ENCODE results near the gene AGPS.
"Not testable (repeated sequence)": the region's sequence is repeated elsewhere in the genome, so short reads cannot be mapped to it uniquely, and the experiment has no call there.

AGPS gene

DNA sequence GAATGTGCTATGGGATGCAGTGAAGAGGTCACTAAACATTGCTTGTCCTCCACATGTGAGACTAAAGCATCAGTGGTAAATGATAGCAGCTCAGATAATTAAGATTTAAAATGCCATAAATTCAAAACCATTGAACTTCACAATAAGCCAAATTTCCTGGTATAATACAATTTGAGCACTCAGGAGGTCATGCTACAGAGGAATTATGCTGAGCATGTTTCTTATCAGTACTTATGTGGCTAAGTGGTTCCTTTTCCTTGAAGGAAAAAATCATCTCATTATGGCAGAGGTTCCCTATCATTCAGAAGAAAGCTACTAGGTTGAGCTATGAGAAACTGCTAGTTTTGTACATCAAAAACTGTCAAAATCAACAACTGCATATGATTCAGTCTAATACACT is 156.6 kb downstream of the AGPS start:
- FAIRE-seq: no peak

DNA sequence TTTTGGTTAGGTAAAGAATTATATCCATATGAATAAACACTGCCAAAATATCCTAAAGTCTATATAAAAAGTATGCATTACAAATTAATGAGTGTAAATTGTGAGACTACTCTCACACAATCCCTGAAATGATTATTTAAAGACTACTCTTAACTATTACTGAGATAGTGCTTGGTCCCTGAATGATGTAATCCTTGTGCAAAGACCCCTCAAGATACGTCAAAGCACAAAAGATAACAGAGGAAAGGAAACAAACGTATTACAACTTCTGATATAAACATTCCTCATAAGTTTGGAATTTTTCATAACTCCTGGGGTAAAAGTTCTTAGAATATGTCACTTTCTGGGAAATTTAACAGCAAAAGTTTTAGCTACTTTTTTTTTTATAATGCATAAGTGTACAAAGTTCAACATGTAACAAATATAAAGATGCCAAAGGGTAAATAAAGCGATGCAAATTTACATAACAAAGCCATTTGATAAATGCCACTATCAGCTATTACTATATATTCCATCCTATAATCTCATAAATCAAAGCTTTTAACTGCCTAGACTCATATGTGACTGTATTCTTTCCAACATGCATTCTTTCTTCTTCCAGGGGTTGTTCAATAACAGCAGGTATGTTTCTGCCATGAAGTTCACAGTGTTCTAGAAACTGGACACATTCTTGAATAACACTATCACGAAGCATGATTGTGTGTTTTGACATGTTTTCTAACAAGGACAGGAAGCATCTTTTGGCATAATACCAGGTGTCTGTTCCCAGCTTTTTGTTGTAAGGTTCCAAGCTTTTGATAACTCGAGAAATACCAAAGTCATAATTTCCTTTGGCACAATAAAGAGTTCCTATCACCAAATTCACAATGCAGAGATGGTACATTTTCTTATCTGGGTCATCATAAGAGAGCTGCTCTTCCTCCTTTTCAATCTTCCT is 158.0 kb downstream of the AGPS start:
- no peak for FAIRE-seq
- no peak for DNase-seq (ENCODE audit: low spot score)

More for the DNA sequence above, 156.6 kb downstream of the AGPS start:
- DNase-seq (ENCODE audit: low spot score): no peak

DNA sequence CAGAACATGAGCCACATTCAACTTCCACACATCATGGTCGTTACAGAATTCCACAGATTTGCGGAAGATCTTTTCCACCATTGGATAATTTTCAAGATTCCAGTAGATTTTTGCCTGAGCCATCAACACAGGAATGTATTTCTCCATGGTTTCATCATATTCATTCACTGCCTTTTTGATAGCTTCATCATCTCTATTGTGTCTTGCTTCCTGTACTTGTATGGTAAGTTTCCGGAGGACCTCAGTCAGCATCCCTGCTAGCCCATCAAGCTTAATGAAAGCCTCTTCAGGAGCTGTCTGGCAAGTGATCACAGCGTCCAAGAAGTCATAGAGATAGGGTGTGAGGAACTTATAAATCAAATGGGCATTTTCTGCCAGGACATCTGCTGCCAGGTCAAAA is 158.8 kb downstream of the AGPS start:
- not testable (repeated sequence) for DNase-seq (ENCODE audit: low spot score); FAIRE-seq

DNA sequence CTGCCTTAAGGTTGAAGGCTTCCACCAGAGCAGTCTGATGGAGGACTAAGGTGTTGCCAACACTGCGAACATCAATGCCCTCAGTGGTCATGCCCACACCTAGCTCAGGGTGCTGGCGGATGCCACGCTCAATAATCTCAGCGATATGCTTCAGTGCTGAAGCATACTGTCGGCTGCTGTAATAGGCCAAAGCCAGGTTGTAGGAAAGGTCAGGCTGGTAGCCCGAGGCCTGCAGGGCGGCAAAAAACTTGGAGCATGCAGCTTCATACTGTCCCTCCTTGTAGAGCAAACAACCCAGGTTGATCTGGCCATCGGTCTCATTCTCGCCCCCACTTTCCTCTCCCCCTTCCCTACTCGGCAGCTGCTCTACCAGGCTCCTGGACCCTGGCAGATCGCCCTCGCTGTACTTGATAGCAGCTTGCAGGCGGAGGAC is 159.4 kb downstream of the AGPS start:
- no peak for FAIRE-seq
- DNase-seq (ENCODE audit: low spot score): no peak

DNA sequence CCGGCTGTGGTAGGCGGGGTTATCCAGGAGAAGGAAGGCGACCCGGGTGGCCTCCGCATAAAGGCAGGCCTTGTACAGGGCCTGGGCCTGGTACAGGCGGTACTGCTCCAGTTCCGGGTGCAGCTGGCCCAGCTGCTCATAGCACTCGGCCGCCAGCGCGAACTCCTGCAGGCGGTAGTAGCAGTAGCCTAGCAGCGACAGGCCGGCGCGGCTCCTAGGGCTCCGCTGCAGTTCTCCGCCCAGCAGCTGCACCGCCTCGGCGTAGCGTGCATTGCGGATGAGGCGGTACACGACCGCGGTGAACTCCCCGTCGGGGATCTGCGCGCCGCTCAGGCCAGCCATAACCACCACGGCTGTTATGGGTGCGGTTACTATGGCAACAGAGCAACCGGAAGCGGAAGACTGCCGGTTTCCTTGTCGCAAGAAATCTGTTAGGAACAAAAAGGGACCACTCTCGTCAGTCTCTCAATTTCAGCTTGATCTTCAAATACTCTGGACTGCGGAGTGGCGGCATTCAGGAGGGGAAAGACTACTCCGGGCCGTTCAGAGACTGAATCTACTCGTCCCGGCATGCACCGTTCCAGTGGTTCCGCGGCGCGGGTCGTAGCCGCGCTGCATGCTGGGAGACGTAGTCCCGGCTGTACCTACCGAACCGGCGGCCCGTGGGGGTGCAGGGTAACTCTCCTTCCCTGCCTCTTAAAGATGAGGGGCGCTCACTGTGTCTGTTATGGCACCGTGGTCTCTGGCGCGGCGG is 160.0 kb downstream of the AGPS start:
- FAIRE-seq (peak; percentile 63), DNase-seq (ENCODE audit: low spot score) (peak; percentile 93)

DNA sequence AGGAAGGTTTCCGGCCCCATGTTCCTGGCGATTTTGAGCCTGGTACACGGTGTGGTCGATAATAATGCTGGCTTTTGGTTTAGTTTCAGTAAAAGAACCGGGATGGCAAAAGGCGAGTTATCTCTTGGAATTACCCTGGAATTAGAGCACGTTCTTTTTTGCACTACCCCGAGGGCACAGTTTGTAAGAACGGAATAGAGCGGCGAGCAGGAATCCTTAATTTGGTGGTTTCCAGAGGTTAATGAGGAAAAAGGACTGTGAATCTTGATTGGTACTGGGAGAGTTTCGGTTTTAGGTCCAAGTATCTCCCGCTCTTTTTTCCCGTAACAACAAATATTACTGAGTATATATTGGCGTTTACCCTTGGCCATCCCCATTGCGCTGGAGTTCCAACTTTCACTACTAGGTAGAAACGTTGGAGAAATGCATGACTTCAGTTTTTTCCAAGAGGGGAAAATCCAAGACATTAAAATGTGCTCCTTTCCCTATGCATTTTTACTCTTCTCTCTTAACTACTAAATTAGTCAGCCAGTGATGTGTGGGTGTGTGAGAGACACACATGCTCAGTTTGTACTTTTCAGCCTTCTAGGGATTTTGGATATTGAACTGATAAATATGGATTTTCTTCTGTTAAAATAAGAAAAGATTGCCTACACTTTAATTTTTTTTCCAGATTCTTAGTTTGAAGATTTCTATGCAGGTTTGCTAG is 160.8 kb downstream of the AGPS start:
- FAIRE-seq (no peak), DNase-seq (ENCODE audit: low spot score) (no peak)

DNA sequence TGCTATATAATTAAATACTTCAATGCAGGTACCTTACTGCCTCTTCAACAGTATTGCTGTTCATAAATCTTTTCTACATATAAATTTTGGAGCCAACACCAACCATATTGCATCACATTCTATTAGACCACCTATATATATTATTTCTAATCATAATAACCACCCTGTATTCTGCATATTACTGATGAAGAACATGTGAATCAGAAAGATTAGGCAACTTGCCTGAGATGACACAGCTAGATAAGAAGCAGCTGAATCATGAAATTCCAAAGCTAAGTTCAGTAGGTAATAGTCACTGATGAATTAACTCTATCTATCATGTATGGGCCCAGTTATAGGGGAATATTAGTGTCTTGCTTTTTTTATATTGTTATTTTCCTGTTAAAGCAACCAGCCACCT is 161.8 kb downstream of the AGPS start:
- DNase-seq (ENCODE audit: low spot score) (no peak), FAIRE-seq (no peak)

DNA sequence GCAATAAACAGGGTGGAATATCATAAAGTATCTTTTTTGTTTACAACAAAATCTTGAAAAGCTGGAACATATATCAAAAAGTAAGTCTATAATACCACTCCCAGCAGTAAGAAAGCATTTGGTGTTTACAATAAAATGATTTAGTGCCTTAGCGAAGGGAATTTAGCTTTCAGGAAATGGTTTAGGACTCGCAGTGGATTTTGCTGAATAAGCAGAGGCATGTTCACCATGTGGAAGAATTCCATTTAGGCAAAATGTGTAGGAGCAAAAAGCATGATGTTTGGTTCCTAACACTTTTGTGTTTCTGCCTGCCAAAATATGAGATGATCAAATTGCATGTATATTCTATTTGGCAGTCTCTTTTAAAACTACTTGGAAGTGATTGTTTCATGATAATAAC is 163.6 kb downstream of the AGPS start:
- FAIRE-seq (no peak), DNase-seq (ENCODE audit: low spot score) (no peak)

DNA sequence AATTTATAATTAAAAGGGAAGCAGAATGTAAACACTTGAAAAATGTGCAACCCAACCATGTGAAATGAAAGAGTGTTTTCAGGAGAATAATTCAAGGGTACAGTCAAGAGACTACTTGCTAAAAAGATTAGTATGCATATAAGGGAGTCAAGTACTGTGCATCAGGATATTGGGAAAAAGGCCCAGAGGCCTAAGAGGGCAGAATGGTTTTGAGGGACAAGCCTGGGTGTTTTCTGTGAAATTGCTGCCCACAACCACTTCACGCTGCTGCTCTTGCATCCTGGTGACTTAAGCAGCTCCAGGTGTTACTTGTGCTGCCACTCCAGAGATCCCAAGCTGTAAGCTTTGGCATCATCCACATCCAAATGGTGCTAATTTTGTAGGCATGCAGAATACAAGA is 165.2 kb downstream of the AGPS start:
- no peak for DNase-seq (ENCODE audit: low spot score)
- FAIRE-seq: no peak

DNA sequence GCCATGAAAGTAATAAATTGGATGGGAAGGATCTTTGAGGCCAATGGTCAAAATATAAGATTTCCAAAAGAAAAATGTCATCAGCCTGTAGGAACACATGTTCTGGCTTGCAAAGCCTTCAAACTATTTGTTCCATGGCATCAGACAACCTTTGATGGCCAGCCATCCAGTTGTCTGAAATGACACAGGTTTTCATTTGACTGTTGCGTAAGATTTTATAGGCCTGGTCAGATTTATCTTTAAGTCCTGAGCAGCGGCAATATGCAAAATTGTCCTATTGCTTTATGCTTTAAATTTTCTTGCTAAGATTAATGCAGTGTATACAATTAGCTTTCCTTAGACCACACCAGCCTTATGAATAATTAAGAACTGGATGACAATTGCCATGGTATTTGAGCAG is 167.1 kb downstream of the AGPS start:
- DNase-seq (ENCODE audit: low spot score) (no peak), FAIRE-seq (no peak)

DNA sequence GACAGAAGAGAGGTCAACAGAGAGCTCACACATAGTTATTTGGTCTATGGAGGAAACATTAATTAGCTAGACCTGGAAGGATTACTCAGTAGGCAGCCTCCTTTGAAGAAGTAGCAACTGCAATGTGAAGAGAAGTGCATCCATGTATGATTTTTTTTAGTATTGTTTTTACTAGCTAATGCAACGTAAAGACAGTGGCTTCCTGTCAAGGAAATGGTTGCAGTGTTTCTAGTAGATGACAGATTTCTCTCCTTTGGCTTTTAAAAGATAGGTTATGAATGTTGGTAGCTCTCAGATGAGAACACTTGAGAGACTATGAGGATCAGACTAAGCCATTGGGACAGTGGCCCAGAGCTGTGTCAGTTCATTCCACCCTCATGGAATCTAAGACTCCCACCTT is 175.8 kb downstream of the AGPS start:
- no peak for FAIRE-seq
- DNase-seq (ENCODE audit: low spot score): no peak

DNA sequence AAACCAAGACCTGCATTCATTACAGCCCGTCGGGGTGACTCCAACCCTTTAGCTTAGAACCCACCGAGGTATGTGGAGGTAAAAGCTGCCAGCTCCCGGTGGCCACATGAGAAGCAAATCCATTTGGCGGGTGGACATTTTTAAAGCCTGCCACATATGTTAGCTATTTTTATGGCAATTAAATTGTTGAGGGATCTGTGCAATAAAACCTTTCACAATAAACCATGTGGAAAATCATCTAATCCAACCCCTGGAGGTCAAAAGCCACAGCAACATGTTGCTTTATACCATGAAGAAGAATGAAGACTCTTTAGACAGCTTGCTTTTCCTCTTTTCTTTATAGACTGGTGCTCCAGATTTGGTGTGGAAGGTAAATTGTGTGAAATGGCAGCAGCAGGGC is 176.3 kb downstream of the AGPS start:
- no peak for FAIRE-seq
- DNase-seq (ENCODE audit: low spot score): no peak

DNA sequence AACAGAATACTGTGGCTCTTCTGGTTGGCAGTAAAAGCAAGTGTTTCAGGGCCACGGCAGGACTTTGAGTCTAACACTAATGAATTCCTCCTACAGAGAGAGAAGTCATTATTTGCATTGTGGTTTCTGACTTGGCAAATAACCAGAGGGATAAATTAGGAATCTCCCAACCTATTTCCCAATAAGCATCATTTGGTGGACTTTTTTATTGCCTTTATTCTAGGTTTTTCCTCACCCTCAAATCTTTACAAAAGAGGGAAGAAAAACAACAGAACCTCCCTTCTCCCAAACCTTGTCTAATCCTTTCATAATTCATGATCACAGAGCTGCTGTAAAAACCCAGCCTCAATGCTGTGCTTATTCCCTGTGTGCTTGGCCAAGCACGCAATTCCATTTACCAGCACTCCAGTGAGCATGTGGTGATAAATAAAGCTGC is 179.7 kb downstream of the AGPS start:
- DNase-seq (ENCODE audit: low spot score): no peak
- FAIRE-seq: no peak

DNA sequence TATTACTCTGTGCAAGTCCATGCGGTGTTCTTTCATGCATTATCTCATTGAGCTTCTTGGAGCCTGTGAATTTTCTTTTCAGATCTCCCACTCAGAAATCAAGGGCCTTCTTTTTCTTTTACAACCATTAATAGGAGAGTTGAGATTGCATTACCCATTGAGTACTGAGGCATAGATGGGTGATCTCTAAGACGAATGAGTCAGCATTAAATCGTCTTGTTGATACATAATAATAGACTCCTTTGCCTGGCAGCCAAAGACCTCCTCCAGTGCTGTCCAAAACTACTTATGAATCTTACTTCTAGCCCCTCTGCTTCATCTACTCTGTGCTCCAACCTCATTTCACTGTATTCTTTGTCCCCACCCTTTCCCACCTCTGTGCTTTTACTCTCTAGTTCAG is 180.5 kb downstream of the AGPS start:
- no peak for FAIRE-seq
- DNase-seq (ENCODE audit: low spot score): no peak

DNA sequence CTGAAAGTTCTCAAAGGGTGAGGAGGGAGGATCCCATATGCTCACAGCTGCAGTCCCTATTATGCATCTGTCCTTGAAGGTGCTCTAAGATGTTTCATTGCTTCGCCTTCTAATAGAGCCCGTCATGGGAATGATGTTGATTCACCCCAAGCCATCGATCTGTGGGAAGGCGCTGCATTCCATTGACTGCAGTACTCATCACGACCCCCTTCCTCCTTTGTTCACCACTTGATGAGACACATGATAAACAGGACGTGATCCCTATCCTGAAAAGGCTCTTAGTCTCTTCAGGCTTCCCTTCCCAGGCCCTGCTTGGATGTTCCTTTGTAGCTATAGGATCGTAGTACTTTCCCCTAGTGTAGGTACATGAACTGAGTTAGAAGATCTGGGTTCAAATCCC is 181.8 kb downstream of the AGPS start:
- DNase-seq (ENCODE audit: low spot score): no peak
- no peak for FAIRE-seq

DNA sequence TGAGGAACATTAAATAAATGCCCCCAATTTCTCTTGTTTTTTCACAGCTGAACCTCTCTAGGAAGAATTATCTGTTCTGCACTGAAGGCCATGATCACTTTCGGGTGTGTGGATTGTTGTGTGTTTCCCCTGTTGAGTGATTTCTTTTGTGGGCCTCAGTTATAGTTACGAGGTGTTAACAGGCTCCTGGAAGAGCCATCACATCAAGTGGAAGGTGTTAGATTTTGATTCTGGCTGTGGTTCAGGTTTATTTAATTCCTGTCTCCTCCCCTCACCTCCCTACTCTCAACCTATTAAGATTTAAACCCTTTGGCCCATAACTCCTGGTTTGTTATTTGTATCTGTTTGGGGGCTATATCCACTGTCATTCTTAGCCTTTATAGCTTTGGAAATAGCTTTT is 182.8 kb downstream of the AGPS start:
- no peak for FAIRE-seq
- no peak for DNase-seq (ENCODE audit: low spot score)

DNA sequence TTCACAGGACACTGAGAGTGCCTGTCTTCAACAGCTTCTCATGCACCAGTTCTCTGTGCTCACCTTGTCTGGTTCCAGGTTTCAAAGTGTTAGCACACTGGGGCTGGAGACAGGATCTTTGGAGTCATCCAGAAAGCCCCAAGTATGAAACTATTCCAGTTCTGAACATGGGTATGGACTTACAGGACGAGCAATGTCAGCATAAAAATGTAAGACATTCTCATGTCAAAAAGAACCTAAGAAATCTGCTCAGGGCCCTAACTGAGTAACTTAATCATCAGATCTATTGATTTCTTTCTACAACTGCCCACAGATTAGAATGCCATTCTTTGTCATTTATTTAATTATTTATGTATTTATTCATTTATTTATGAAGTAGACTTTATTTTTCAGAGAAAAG is 184.5 kb downstream of the AGPS start:
- DNase-seq (ENCODE audit: low spot score) (no peak), FAIRE-seq (no peak)

DNA sequence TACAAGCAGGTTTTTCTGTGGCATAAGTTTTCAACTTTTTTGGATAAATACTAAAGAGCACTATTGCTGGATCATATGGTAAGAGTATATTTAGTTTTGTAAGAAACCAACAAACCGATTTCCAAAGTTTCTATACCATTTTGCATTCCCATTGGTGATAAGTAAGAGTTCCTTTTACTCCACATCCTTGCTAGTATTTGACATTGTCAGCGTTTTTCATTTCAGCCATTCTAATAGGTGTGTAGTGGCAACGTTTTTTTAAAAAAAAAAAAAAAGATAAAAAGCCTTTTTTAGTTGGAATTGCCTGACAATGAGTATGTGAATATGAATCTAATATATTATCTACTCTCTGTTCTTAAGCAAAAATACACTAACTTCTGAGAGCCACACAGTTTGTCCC is 185.9 kb downstream of the AGPS start:
- FAIRE-seq: no peak

DNA sequence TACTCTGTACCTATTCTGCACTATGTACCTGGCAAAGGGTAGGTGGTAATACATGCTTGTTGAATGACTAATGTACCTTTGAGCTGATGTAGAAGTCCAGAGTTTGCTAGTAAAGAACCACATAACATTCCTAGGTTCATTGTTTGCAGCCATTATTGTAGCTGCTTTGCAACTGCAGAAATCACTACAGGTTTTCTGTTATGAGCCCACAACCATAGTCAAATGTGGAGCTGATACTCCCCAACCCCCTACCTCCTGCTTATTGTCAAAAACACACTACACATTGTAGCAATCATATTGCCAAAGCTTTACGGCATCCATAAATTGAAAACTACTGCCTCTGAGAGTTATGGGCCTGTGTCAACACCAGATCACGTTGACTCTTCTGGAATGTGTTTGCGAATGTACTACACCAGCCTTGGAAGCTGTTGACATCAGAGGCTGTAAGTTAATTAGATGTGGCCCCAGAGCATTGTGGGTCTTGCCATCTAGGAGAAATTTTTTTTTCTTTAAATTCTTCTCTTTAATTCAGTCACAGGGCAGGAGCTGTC is 187.0 kb downstream of the AGPS start:
- FAIRE-seq (no peak), DNase-seq (ENCODE audit: low spot score) (no peak)

More for the DNA sequence above, 185.9 kb downstream of the AGPS start:
- no peak for DNase-seq (ENCODE audit: low spot score)

DNA sequence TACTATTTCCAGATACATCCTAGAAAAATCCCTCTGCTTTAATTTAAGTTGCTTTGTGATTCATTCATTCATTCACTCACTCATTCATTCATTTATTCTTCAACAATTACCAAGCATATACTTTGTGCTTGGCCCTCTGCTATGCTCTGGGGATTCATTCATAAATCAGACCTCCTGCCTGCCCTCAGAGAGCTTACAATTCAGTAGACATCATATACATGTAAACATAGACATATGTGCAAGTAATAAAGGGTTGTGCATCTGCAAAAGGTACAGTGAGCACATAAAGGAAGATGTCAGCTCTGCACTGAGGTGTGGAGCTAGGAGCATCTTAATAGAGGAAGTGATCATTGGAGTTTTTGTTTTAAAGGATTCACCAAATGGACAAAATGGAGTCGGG is 189.4 kb downstream of the AGPS start:
- FAIRE-seq: no peak
- no peak for DNase-seq (ENCODE audit: low spot score)

DNA sequence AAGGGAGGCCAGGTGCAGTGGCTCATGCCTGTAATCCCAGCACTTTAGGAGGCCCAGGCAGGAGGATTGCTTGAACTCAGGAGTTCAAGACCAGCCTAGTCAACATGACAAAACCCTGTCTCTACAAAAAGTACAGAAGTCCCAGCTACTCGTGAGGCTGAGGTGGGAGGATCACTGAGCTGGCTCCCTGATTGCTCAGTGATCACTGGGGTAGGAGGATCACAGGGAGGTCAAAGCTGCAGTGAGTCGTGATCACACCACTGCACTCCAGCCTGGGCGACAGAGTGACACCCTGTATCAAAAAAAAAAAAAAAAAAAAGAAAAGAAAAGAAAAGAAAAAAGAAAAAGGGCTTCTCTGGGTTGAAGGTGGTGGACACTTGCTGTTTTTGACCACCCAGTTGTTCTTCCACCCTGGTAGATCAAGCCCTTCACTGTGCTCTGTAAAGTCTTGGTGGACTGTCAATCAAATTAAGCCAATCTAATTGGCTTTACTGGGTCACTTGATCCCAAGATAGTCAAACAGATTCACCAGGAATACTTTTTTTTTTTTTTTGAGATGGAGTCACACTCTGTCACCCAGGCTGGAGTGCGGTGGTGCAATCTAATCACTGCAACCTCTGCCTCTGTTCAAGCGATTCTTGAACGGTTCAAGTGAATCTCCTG is 191.6 kb downstream of the AGPS start:
- FAIRE-seq (no peak), DNase-seq (ENCODE audit: low spot score) (no peak)

Measured in urothelium cell line (cell line).